MM.1S (cell line): ENCODE data around the gene LMTK2.
A peak's percentile ranks its signal among the peaks of the same experiment; 100 is the strongest.

ENCODE experiments used
- DNase-seq: peaks from one replicate; pipeline ENCODE4 v3.0.0-alpha.2; 2015
- H2AFZ ChIP-seq: fragments of 300-600 bp; sonication (generic); 2 replicates; pipeline ENCODE4 v1.6.0; 2016; ENCODE audit warnings: antibody characterized with exemption, low read length
- H3F3A ChIP-seq: fragments of 300-600 bp; sonication (generic); 2 replicates; pipeline ENCODE4 v1.6.1; 2016; ENCODE audit warnings: mild to moderate bottlenecking, antibody characterized with exemption, low read length, moderate library complexity, mixed read lengths; ENCODE audit not compliant: insufficient read depth
- H3K27ac ChIP-seq: fragments of 300-600 bp; sonication (generic); 2 replicates; pipeline ENCODE4 v1.5.1; 2016; ENCODE audit warnings: mild to moderate bottlenecking, low read length
- H3K27me3 ChIP-seq: fragments of 300-600 bp; sonication (generic); replicated peaks from 2 replicates; pipeline ENCODE4 v1.6.0; 2016; ENCODE audit warnings: low read length; ENCODE audit not compliant: insufficient read depth
- H3K36me3 ChIP-seq: fragments of 300-600 bp; sonication (generic); replicated peaks from 2 replicates; pipeline ENCODE4 v1.6.1; 2016; ENCODE audit warnings: mild to moderate bottlenecking, low read length, mixed read lengths; ENCODE audit not compliant: insufficient read depth
- H3K4me1 ChIP-seq: fragments of 300-600 bp; sonication (generic); 2 replicates; pipeline ENCODE4 v1.6.1; 2016; ENCODE audit warnings: low read length, mixed read lengths
- H3K4me2 ChIP-seq: fragments of 300-600 bp; sonication (generic); 2 replicates; pipeline ENCODE4 v1.6.0; 2016; ENCODE audit warnings: low read depth, low read length
- H3K4me3 ChIP-seq: fragments of 300-600 bp; sonication (generic); 2 replicates; pipeline ENCODE4 v1.5.1; 2016; ENCODE audit warnings: low read length, mixed read lengths
- H3K79me2 ChIP-seq: fragments of 300-600 bp; sonication (generic); 2 replicates; pipeline ENCODE4 v1.6.1; 2016; ENCODE audit warnings: mixed run types, low read length, mixed read lengths
- H3K9ac ChIP-seq: fragments of 300-600 bp; sonication (generic); 2 replicates; pipeline ENCODE4 v1.6.1; 2016; ENCODE audit warnings: low read length, mixed read lengths
- H3K9me2 ChIP-seq: fragments of 300-600 bp; sonication (generic); replicated peaks from 2 replicates; pipeline ENCODE4 v1.6.1; 2016; ENCODE audit warnings: mild to moderate bottlenecking, low read length, mixed read lengths; ENCODE audit not compliant: insufficient read depth
- H3K9me3 ChIP-seq: fragments of 300-600 bp; sonication (generic); replicated peaks from 2 replicates; pipeline ENCODE4 v1.6.1; 2016; ENCODE audit warnings: mild to moderate bottlenecking, low read length, mixed read lengths; ENCODE audit not compliant: insufficient read depth
- H4K20me1 ChIP-seq: fragments of 300-600 bp; sonication (generic); 2 replicates; pipeline ENCODE4 v1.6.1; 2016; ENCODE audit warnings: mild to moderate bottlenecking, low read length, moderate library complexity, mixed read lengths; ENCODE audit not compliant: insufficient read depth
- EZH2 ChIP-seq: fragments of 300-600 bp; sonication (generic); optimal IDR thresholded peaks from 2 replicates; pipeline ENCODE3; 2017; ENCODE audit warnings: low read depth, mild to moderate bottlenecking, antibody characterized with exemption, low read length, mixed read lengths
- EZH2phosphoT487 ChIP-seq: fragments of 300-600 bp; sonication (generic); IDR thresholded peaks from 2 replicates; pipeline ENCODE4 v1.6.1; 2018; ENCODE audit warnings: antibody characterized with exemption, low read length
- TF ChIP-seq, protein P1 (sequence below): fragments of 300-600 bp; sonication (generic); IDR thresholded peaks from 2 replicates; pipeline ENCODE4 v1.5.1; 2016; ENCODE audit warnings: antibody characterized with exemption, low read length, mixed read lengths

Gene LMTK2

DNA sequence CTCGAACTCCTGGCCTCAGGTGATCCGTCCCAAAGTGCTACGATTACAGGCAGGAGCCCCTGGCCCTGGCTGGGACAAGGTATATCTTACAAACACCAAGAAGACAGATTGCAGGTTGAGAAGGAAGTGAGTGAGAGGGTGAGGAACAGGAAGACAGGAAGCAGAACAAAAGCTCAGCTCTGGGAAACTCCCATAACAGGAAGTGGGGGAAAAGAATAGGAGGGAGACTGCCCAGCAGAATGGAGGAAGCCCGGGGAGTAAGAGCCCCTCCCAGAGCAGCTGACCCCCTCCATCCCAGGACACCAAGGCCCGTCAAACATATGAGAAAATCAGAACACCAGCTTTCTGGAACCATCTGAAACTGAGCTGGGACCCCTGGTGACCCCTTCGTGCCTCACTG is 142.4 kb downstream of the LMTK2 start:
- Histone ChIP-seq H3F3A (peaks cover 19% of the 10 kb centered on the region), H3K9me3 (no peaks in the 10 kb centered on the region), H3K4me2 (no peak overlapping the region), H3K9me2 (no peaks in the 10 kb centered on the region), H3K79me2 (peaks cover 27% of the 10 kb centered on the region), H3K27ac (no peak overlapping the region), H4K20me1 (no peaks in the 10 kb centered on the region), H3K36me3 (no peaks in the 10 kb centered on the region), H3K27me3 (no peaks in the 10 kb centered on the region), H3K9ac (no peak overlapping the region), H3K4me1 (peaks cover 8% of the 10 kb centered on the region; the same call in 1 of the 2 replicates), H2AFZ (no peak overlapping the region), H3K4me3 (no peak overlapping the region)
- TF ChIP-seq EZH2 (no peak), EZH2phosphoT487 (no peak)
- TF ChIP-seq, protein P1, sequence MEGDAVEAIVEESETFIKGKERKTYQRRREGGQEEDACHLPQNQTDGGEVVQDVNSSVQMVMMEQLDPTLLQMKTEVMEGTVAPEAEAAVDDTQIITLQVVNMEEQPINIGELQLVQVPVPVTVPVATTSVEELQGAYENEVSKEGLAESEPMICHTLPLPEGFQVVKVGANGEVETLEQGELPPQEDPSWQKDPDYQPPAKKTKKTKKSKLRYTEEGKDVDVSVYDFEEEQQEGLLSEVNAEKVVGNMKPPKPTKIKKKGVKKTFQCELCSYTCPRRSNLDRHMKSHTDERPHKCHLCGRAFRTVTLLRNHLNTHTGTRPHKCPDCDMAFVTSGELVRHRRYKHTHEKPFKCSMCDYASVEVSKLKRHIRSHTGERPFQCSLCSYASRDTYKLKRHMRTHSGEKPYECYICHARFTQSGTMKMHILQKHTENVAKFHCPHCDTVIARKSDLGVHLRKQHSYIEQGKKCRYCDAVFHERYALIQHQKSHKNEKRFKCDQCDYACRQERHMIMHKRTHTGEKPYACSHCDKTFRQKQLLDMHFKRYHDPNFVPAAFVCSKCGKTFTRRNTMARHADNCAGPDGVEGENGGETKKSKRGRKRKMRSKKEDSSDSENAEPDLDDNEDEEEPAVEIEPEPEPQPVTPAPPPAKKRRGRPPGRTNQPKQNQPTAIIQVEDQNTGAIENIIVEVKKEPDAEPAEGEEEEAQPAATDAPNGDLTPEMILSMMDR: no peak
- no peak for DNase-seq

- Histone ChIP-seq H3F3A (peaks cover 19% of the 10 kb centered on the region), H3K27ac (peak overlapping the region; percentile 90), H3K4me2 (peak overlapping the region; percentile 94), H2AFZ (peak overlapping the region; percentile 74), H3K9ac (peak overlapping the region; percentile 74), H3K4me1 (peaks cover 8% of the 10 kb centered on the region; the same call in 1 of the 2 replicates), H3K27me3 (no peaks in the 10 kb centered on the region), H3K9me3 (no peaks in the 10 kb centered on the region), H4K20me1 (no peaks in the 10 kb centered on the region), H3K9me2 (no peaks in the 10 kb centered on the region), H3K4me3 (peak overlapping the region; percentile 98), H3K36me3 (no peaks in the 10 kb centered on the region), H3K79me2 (peaks cover 37% of the 10 kb centered on the region)
- DNase-seq: peak; percentile 67
- TF ChIP-seq EZH2phosphoT487: no peak
- TF ChIP-seq, protein P1: peak; percentile 26
Measured at GRCh38 chr7:98250789-98251188, 144.1 kb downstream of the LMTK2 start.

- H3K4me3 ChIP-seq: peak overlapping the region; percentile 98
- peaks cover 39% of the 10 kb centered on the region for H3K79me2 ChIP-seq
- no peaks in the 10 kb centered on the region for H3K9me3 ChIP-seq
- TF ChIP-seq EZH2: no peak
- TF ChIP-seq, protein P1: no peak
- H3K36me3 ChIP-seq: no peaks in the 10 kb centered on the region
- no peaks in the 10 kb centered on the region for H4K20me1 ChIP-seq
- H3K27ac ChIP-seq: peak overlapping the region; percentile 90
- H2AFZ ChIP-seq: peak overlapping the region; percentile 74
- peaks cover 8% of the 10 kb centered on the region; the same call in 1 of the 2 replicates for H3K4me1 ChIP-seq
- H3K9ac ChIP-seq: peak overlapping the region; percentile 74
- no peaks in the 10 kb centered on the region for H3K9me2 ChIP-seq
- peak overlapping the region; percentile 94 for H3K4me2 ChIP-seq
- H3F3A ChIP-seq: peaks cover 19% of the 10 kb centered on the region
- no peaks in the 10 kb centered on the region for H3K27me3 ChIP-seq
- DNase-seq: peak; percentile 56
Measured at GRCh38 chr7:98251231-98251600, 144.6 kb downstream of the LMTK2 start.
